ENCODE data around the gene SH3BP5. TPM values are rescaled to one million over a fixed set of nuclear protein-coding genes. Genes with fewer than 3 reads are reported as not detected.

Gene SH3BP5
- total RNA-seq, 1 experiment from 2014 or later = 13.9 TPM

DNA sequence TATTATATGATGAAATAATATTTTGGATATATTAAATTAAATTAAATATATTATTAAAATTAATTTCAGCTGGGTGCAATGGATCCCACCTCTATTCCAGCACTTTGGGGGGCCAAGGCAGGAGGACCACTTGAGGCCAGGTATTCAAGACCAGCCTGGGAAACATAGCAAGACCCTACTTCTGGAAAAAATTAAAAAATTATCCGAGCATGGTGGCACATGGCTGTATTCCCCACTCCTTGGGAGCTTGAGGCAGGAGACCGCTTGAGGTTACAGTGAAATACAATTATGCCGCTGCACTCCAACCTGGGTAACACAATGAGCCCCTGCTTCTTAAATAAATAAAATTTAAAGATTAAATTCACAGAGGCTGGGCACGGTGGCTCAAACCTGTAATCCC lies 61.4 kb downstream of the SH3BP5 start:
- TF ChIP-seq POLR2AphosphoS5 (IDR thresholded peaks at IDR 0.05; ENCODE audit: low read depth, low read length) = no peak
- RAD21 ChIA-PET (ENCODE audit: low non-redundant PET in 1 of 2, low total read pairs in 2 of 2, uncharacterized antibody in 2 of 2, unreplicated experiment in 2 of 2) = interaction anchor here in 1 of 2 experiments (0.7 kb wide), 1 partner anchor 61 kb away, joined by 3 read pairs; the partner anchor contains the start of gene SH3BP5
- H3K9ac ChIP-seq (ENCODE audit: low read length) = no peak overlapping the region
- no peak overlapping the region for H3K4me2 ChIP-seq (ENCODE audit: low read length)
- intact Hi-C loops (cut with micrococcal nuclease) = no loop called here
- no peaks in the 10 kb centered on the region for H3K9me2 ChIP-seq (ENCODE audit: insufficient read depth)
- H3K27ac ChIP-seq (ENCODE audit: low read depth, low read length) = no peak overlapping the region
- no peaks in the 10 kb centered on the region for H3K27me3 ChIP-seq (ENCODE audit: insufficient read depth, low read length)
- ATAC-seq (no peak), DNase-seq (ENCODE audit: low read depth, low spot score) (no peak)
- H3K9me3 ChIP-seq (ENCODE audit: control insufficient read depth in 1 of 2, insufficient read depth in 1 of 2, low read depth in 1 of 2, low read length in 2 of 2) = no peaks in the 10 kb centered on the region
- H2AFZ ChIP-seq (ENCODE audit: low read depth, low read length, poor library complexity, severe bottlenecking) = no peak overlapping the region
- POLR2A ChIA-PET = no interaction called here
- no peaks in the 10 kb centered on the region for H3K36me3 ChIP-seq (ENCODE audit: control insufficient read depth in 1 of 2, insufficient read depth in 2 of 2, low read length in 2 of 2)
- no peaks in the 10 kb centered on the region for H4K20me1 ChIP-seq (ENCODE audit: insufficient read depth)
- H3K4me3 ChIP-seq (replicated peaks in 1 of 2; ENCODE audit: low read depth in 1 of 2, low read length in 2 of 2) = no peak overlapping the region
- no TSS peak for BruUV-seq (replicated peaks)
- H3K79me2 ChIP-seq (ENCODE audit: insufficient read depth, low read length) = peaks cover 5% of the 10 kb centered on the region; the same call in 1 of the 2 replicates
- H3K4me1 ChIP-seq (ENCODE audit: control insufficient read depth in 1 of 2, insufficient read depth in 2 of 2, low read length in 2 of 2) = peaks cover 13 to 29% of the 10 kb centered on the region in 2 experiments
- CTCF ChIA-PET = interaction anchor here (1.2 kb wide), 1 partner anchor 134 kb away, joined by 3 read pairs; no protein-coding TSS in a partner anchor

DNA sequence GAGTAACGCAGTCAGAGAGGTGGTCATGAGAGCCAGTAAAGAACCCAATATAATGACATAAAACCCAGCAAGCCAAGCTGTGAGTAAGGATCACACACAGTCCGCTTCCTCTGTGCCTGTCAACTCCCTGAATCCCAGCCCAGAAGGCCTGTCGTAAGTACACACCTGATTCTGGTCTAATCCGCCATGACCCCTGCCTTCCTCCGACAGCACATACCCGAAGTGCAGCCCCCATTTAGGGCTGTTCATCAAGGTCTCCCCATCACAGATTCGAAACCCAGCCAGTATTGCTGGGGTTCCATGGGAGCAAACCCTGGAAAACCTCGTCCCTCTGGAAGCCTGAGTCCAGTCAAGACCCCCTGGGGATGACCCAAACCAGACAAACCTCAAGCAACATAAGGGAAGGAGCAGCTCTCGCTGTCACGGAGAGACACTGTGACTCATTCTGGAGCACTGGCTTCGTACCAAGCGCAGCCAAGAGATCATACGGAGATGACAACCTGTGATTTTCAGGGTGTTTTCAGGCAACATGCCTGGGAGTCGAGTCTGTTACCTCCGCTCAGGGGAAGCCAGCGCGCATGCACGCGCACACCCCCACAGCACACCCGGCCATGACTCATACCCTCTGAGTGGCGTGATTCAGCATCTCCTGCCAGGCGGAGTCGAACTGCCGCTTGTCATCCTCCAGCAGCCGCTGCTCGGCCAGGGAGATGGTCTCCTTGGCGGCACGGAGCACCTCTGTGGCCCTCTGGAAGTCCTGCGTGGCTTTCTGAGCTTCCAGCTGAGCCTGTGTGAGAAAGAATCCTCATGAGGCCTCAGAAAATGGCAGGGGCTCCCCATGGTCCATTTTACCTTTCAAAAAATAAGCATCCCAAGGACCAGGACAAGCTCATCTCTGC lies 63.0 kb downstream of the SH3BP5 start:
- ChIA-PET POLR2A (interaction anchor here (0.8 to 0.9 kb wide), 2 partner anchors 63 to 114 kb away, joined by 3 read pairs; partner anchors contain the start of gene SH3BP5), RAD21 (ENCODE audit: low non-redundant PET in 1 of 2, low total read pairs in 2 of 2, uncharacterized antibody in 2 of 2, unreplicated experiment in 2 of 2) (interaction anchor here (0.7 to 1.7 kb wide), 2 partner anchors 63 to 164 kb away, joined by 3 to 6 read pairs; partner anchors contain the start of gene SH3BP5 (in 1 of the 2)), CTCF (interaction anchor here (1.3 to 4.2 kb wide), 6 partner anchors 9 to 136 kb away, joined by 3 to 72 read pairs (median 10); partner anchors contain the start of genes CAPN7 and SH3BP5)
- Histone ChIP-seq H3K9ac (ENCODE audit: low read length) (peak overlapping the region; percentile 47), H4K20me1 (ENCODE audit: insufficient read depth) (no peaks in the 10 kb centered on the region), H3K27me3 (ENCODE audit: insufficient read depth, low read length) (no peaks in the 10 kb centered on the region), H3K4me3 (replicated peaks in 1 of 2; ENCODE audit: low read depth in 1 of 2, low read length in 2 of 2) (peak overlapping the region; percentile 22 to 42), H3K36me3 (ENCODE audit: control insufficient read depth in 1 of 2, insufficient read depth in 2 of 2, low read length in 2 of 2) (no peaks in the 10 kb centered on the region), H2AFZ (ENCODE audit: low read depth, low read length, poor library complexity, severe bottlenecking) (no peak overlapping the region), H3K9me2 (ENCODE audit: insufficient read depth) (no peaks in the 10 kb centered on the region), H3K27ac (ENCODE audit: low read depth, low read length) (peak overlapping the region; percentile 71), H3K79me2 (ENCODE audit: insufficient read depth, low read length) (no peaks in the 10 kb centered on the region), H3K4me2 (ENCODE audit: low read length) (peak overlapping the region; percentile 71), H3K4me1 (ENCODE audit: control insufficient read depth in 1 of 2, insufficient read depth in 2 of 2, low read length in 2 of 2) (peaks cover 13 to 29% of the 10 kb centered on the region in 2 experiments), H3K9me3 (ENCODE audit: control insufficient read depth in 1 of 2, insufficient read depth in 1 of 2, low read depth in 1 of 2, low read length in 2 of 2) (no peaks in the 10 kb centered on the region)
- ATAC-seq (peak; percentile 91), DNase-seq (ENCODE audit: low read depth, low spot score) (peak; percentile 78)
- BruUV-seq (replicated peaks) = TSS peak; percentile 37
- intact Hi-C loops (cut with micrococcal nuclease) = loop anchor here (2.0 kb wide), 3 partner anchors 63 to 287 kb away; partner anchors contain the start of gene SH3BP5
- TF ChIP-seq EGR1 (IDR thresholded peaks at IDR 0.05; ENCODE audit: low read depth) = peak; percentile 85
- TF ChIP-seq EZH2 (IDR thresholded peaks at IDR 0.05) = no peak
- no peak for TF ChIP-seq ELF1 (IDR thresholded peaks at IDR 0.05; ENCODE audit: borderline replicate concordance, low read depth)
- TF ChIP-seq SP1 (IDR thresholded peaks at IDR 0.05; ENCODE audit: low read depth) = peak; percentile 42; the same call in 1 of the 2 replicates
- no peak for TF ChIP-seq ZNF274 (IDR thresholded peaks at IDR 0.05; ENCODE audit: low read depth, low read length)
- no peak; the same call in 1 of the 2 replicates for TF ChIP-seq CBX3 (IDR thresholded peaks at IDR 0.05; ENCODE audit: low read depth)
- TF ChIP-seq, protein P1, sequence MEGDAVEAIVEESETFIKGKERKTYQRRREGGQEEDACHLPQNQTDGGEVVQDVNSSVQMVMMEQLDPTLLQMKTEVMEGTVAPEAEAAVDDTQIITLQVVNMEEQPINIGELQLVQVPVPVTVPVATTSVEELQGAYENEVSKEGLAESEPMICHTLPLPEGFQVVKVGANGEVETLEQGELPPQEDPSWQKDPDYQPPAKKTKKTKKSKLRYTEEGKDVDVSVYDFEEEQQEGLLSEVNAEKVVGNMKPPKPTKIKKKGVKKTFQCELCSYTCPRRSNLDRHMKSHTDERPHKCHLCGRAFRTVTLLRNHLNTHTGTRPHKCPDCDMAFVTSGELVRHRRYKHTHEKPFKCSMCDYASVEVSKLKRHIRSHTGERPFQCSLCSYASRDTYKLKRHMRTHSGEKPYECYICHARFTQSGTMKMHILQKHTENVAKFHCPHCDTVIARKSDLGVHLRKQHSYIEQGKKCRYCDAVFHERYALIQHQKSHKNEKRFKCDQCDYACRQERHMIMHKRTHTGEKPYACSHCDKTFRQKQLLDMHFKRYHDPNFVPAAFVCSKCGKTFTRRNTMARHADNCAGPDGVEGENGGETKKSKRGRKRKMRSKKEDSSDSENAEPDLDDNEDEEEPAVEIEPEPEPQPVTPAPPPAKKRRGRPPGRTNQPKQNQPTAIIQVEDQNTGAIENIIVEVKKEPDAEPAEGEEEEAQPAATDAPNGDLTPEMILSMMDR (IDR thresholded peaks at IDR 0.05 in 2 of 3, conservative IDR thresholded peaks at IDR 0.05 in 1 of 3; ENCODE audit: borderline replicate concordance in 1 of 3, insufficient read depth in 1 of 3, low read depth in 2 of 3, low read length in 2 of 3) = no peak
- no peak for TF ChIP-seq SRF (IDR thresholded peaks at IDR 0.05; ENCODE audit: low read depth)
- peak; percentile 55 for TF ChIP-seq POLR2AphosphoS5 (IDR thresholded peaks at IDR 0.05; ENCODE audit: low read depth, low read length)
- peak; percentile 48 for TF ChIP-seq RAD21 (IDR thresholded peaks at IDR 0.05; ENCODE audit: low read depth)
- no peak for TF ChIP-seq ZFX (IDR thresholded peaks at IDR 0.05)
- peak; percentile 93 for TF ChIP-seq JUND (IDR thresholded peaks at IDR 0.05)
- peak; percentile 40 for TF ChIP-seq TCF7L2 (IDR thresholded peaks at IDR 0.05; ENCODE audit: borderline replicate concordance, extremely low read depth, insufficient read depth, insufficient read length)
- peak; percentile 83 for TF ChIP-seq SIN3A (IDR thresholded peaks at IDR 0.05; ENCODE audit: low read depth)
- peak; percentile 90 for TF ChIP-seq FOSL1 (IDR thresholded peaks at IDR 0.05; ENCODE audit: low read depth)
- TF ChIP-seq, protein P2, sequence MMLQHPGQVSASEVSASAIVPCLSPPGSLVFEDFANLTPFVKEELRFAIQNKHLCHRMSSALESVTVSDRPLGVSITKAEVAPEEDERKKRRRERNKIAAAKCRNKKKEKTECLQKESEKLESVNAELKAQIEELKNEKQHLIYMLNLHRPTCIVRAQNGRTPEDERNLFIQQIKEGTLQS (IDR thresholded peaks at IDR 0.05) = no peak
- TF ChIP-seq MAX (IDR thresholded peaks at IDR 0.05) = peak; percentile 90
- no peak for TF ChIP-seq CEBPB (IDR thresholded peaks at IDR 0.05; ENCODE audit: low read depth)
